AG04450 (cell line): Measurements from ENCODE around the gene LENG9. TPM values are rescaled to one million over a fixed set of nuclear protein-coding genes. Genes with fewer than 3 reads are reported as not detected.

ENCODE experiments used
- CTCF ChIA-PET: fragments of 300-600, 350-600 bp; formaldehyde crosslinking; extraction: SDS; loops from one replicate; lab custom pipeline; 2022; ENCODE audit warnings: antibody characterized with exemption, inconsistent platforms; lab: Charles Lee
- POLR2A ChIA-PET: fragments of 350-600 bp; formaldehyde crosslinking; extraction: SDS; loops from one replicate; lab custom pipeline; 2021; ENCODE audit warnings: antibody characterized with exemption, inconsistent platforms; lab: Yijun Ruan, JAX
- DNase-seq: peaks from one replicate; pipeline ENCODE4 v3.0.0-alpha.2; 2011; ENCODE audit warnings: low read depth, low spot score
- H3K27ac ChIP-seq: one replicate; pipeline ENCODE4 v1.5.1; 2012; ENCODE audit warnings: low read depth, low read length, control low read depth
- H3K27me3 ChIP-seq: one replicate; pipeline ENCODE4 v1.6.0; 2012; ENCODE audit warnings: low read length; ENCODE audit not compliant: control insufficient read depth, insufficient read depth
- H3K4me3 ChIP-seq: 2 replicates; pipeline ENCODE4 v1.5.1; 2011; ENCODE audit warnings: mild to moderate bottlenecking, low read depth, low read length, control low read depth
- H3K9me3 ChIP-seq: 2 replicates; pipeline ENCODE4 v1.5.1; 2012; ENCODE audit warnings: low read length; ENCODE audit not compliant: control insufficient read depth, insufficient read depth
- CTCF ChIP-seq: IDR thresholded peaks from 2 replicates; pipeline ENCODE4 v1.5.1; 2011; ENCODE audit warnings: low read depth, low read length, control low read depth, inconsistent platforms
- polyA plus RNA-seq: library from polyadenylated mRNA; depleted of rRNA; stranded (reverse); fragments of >200 nt; gene quantifications from 2 replicates; pipeline ENCODE4 v1.2.3, GENCODE V29; 2011

The LENG9 gene
- polyA plus RNA-seq, 1 experiment: 0.63 TPM

- Histone ChIP-seq H3K27me3 (peaks cover 4% of the 10 kb centered on the region), H3K27ac (no peak overlapping the region), H3K4me3 (no peak overlapping the region), H3K9me3 (no peaks in the 10 kb centered on the region)
- ChIA-PET POLR2A (interaction anchor here (2.7 kb wide), 1 partner anchor 14 kb away, joined by 14 read pairs; the partner anchor contains the start of gene LENG8), CTCF (no interaction called here)
- no peak for DNase-seq
- TF ChIP-seq CTCF: no peak
These were observed 28.7 kb downstream of the LENG9 start for GRCh38 chr19:54434873-54435214.

- CTCF ChIA-PET: no interaction called here
- POLR2A ChIA-PET: interaction anchor here (1.2 to 2.7 kb wide), 2 partner anchors 14 to 15 kb away, joined by 4 to 14 read pairs; partner anchors contain the start of gene LENG8
- H3K9me3 ChIP-seq: no peaks in the 10 kb centered on the region
- no peak overlapping the region for H3K4me3 ChIP-seq
- H3K27me3 ChIP-seq: peaks cover 9% of the 10 kb centered on the region
- H3K27ac ChIP-seq: no peak overlapping the region
- TF ChIP-seq CTCF: no peak
- DNase-seq: no peak
These were observed 29.3 kb downstream of the LENG9 start for GRCh38 chr19:54434112-54434872.

GRCh38 chr19:54433697-54434096 is 29.9 kb downstream of the LENG9 start:
- no peak for TF ChIP-seq CTCF
- Histone ChIP-seq H3K4me3 (no peak overlapping the region), H3K27ac (no peak overlapping the region), H3K9me3 (no peaks in the 10 kb centered on the region), H3K27me3 (peaks cover 12% of the 10 kb centered on the region)
- CTCF ChIA-PET: no interaction called here
- POLR2A ChIA-PET: interaction anchor here (1.2 kb wide), 1 partner anchor 15 kb away, joined by 4 read pairs; the partner anchor contains the start of gene LENG8
- DNase-seq: no peak

GRCh38 chr19:54432144-54432738 is 31.3 kb downstream of the LENG9 start:
- Histone ChIP-seq H3K27ac (no peak overlapping the region), H3K4me3 (no peak overlapping the region), H3K9me3 (no peaks in the 10 kb centered on the region; the same call in 1 of the 2 replicates), H3K27me3 (peaks cover 15% of the 10 kb centered on the region)
- DNase-seq: no peak
- TF ChIP-seq CTCF: no peak
- POLR2A ChIA-PET: no interaction called here
- CTCF ChIA-PET: no interaction called here
